ENCODE measurements around the gene NYAP1. TPM values are rescaled to one million over a fixed set of nuclear protein-coding genes. Genes with fewer than 3 reads are reported as not detected.

The NYAP1 gene
- polyA plus RNA-seq, 1 donor (not counting 4 experiments of a cell fraction or from before 2014, with no cell fraction given), result 0.16 TPM

DNA sequence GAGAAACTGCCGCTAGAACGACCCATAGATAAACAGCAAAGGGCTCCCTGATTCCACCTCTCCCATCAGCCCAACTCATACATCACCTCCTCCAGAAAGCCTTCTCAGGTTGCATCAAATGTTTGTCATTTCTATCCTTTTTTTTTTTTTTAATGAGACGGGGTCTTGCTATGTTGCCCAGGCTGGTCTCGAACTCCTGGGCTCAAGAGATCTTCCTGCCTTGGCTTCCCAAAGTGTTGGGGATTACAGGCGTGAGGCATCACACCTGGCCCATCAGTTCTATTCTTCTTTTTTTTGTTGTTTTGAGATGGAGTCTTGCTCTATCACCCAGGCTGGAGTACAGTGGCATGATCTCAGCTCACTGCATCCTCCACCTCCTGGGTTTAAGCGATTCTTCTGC lies 26.7 kb upstream of the NYAP1 start:
- Histone ChIP-seq H3K4me1 (ENCODE audit: control insufficient read depth, extremely low read depth, insufficient read depth, low read length) (no peaks in the 10 kb centered on the region), H4K20me1 (ENCODE audit: control insufficient read depth, extremely low read depth, insufficient read depth, low read length) (no peaks in the 10 kb centered on the region), H3K36me3 (ENCODE audit: control insufficient read depth in 2 of 2, extremely low read depth in 1 of 2, insufficient read depth in 2 of 2, low read length in 2 of 2) (peaks cover 0 to 6% of the 10 kb centered on the region in 2 experiments), H3K27me3 (ENCODE audit: control insufficient read depth, extremely low read depth, insufficient read depth, low read length) (no peaks in the 10 kb centered on the region), H2AFZ (ENCODE audit: control insufficient read depth, low read length) (no peak overlapping the region), H3K9ac (ENCODE audit: control insufficient read depth, extremely low read depth, insufficient read depth, low read length) (no peak overlapping the region), H3K79me2 (ENCODE audit: control insufficient read depth, insufficient read depth, low read length) (no peaks in the 10 kb centered on the region), H3K27ac (ENCODE audit: control insufficient read depth, insufficient read depth, low read length) (no peak overlapping the region), H3K9me1 (ENCODE audit: control insufficient read depth, extremely low read depth, insufficient read depth, low read length) (no peaks in the 10 kb centered on the region), H3K4me2 (ENCODE audit: control insufficient read depth, extremely low read depth, insufficient read depth, low read depth, low read length) (no peak overlapping the region), H3K4me3 (ENCODE audit: control insufficient read depth in 2 of 3, extremely low read depth in 1 of 3, insufficient read depth in 2 of 3, low read depth in 1 of 3, low read length in 3 of 3) (no peak overlapping the region), H3K9me3 (ENCODE audit: control insufficient read depth, low read depth, low read length) (no peaks in the 10 kb centered on the region)
- TF ChIP-seq EZH2 (IDR thresholded peaks at IDR 0.05; ENCODE audit: low read length), result no peak
- no peak for TF ChIP-seq CTCF (optimal IDR thresholded peaks at IDR 0.05 in 1 of 3, IDR thresholded peaks at IDR 0.05 in 1 of 3, conservative IDR thresholded peaks at IDR 0.05 in 1 of 3; ENCODE audit: extremely low read depth in 1 of 3, insufficient read depth in 2 of 3, low read length in 3 of 3)
- DNase-seq (ENCODE audit: low read depth, low spot score), result no peak
- FAIRE-seq, result no peak
- dilution Hi-C loops (cut with MboI; ENCODE audit: extremely low pct_ligation_motif_present, low sequenced_read_pairs), result no loop called here

GRCh38 chr7:100464210-100464660 lies 19.5 kb upstream of the NYAP1 start, which contains the start of gene SPACDR:
SPACDR (minus strand) TSS chr7:100464260; CDS start chr7:100464025, 235 bp downstream.
- FAIRE-seq (no peak), DNase-seq (ENCODE audit: low read depth, low spot score) (no peak)
- H3K4me2 ChIP-seq (ENCODE audit: control insufficient read depth, extremely low read depth, insufficient read depth, low read depth, low read length), result no peak within 1 kb of the TSS
- H3K9ac ChIP-seq (ENCODE audit: control insufficient read depth, extremely low read depth, insufficient read depth, low read length), result no peak within 1 kb of the TSS
- H2AFZ ChIP-seq (ENCODE audit: control insufficient read depth, low read length), result no peak within 1 kb of the TSS
- H3K9me3 ChIP-seq (ENCODE audit: control insufficient read depth, low read depth, low read length), result no peaks in the 10 kb centered on the region
- no peaks in the 10 kb centered on the region for H3K4me1 ChIP-seq (ENCODE audit: control insufficient read depth, extremely low read depth, insufficient read depth, low read length)
- H3K79me2 ChIP-seq (ENCODE audit: control insufficient read depth, insufficient read depth, low read length), result no peaks in the 10 kb centered on the region
- H3K9me1 ChIP-seq (ENCODE audit: control insufficient read depth, extremely low read depth, insufficient read depth, low read length), result no peaks in the 10 kb centered on the region
- peaks cover 11 to 20% of the 10 kb centered on the region in 2 experiments for H3K36me3 ChIP-seq (ENCODE audit: control insufficient read depth in 2 of 2, extremely low read depth in 1 of 2, insufficient read depth in 2 of 2, low read length in 2 of 2)
- no peaks in the 10 kb centered on the region for H3K27me3 ChIP-seq (ENCODE audit: control insufficient read depth, extremely low read depth, insufficient read depth, low read length)
- no peak within 1 kb of the TSS for H3K4me3 ChIP-seq (ENCODE audit: control insufficient read depth in 2 of 3, extremely low read depth in 1 of 3, insufficient read depth in 2 of 3, low read depth in 1 of 3, low read length in 3 of 3)
- TF ChIP-seq EZH2 (IDR thresholded peaks at IDR 0.05; ENCODE audit: low read length), result no peak
- no peak for TF ChIP-seq CTCF (optimal IDR thresholded peaks at IDR 0.05 in 1 of 3, IDR thresholded peaks at IDR 0.05 in 1 of 3, conservative IDR thresholded peaks at IDR 0.05 in 1 of 3; ENCODE audit: extremely low read depth in 1 of 3, insufficient read depth in 2 of 3, low read length in 3 of 3)
- no peaks in the 10 kb centered on the region for H4K20me1 ChIP-seq (ENCODE audit: control insufficient read depth, extremely low read depth, insufficient read depth, low read length)
- no peak within 1 kb of the TSS for H3K27ac ChIP-seq (ENCODE audit: control insufficient read depth, insufficient read depth, low read length)
- dilution Hi-C loops (cut with MboI; ENCODE audit: extremely low pct_ligation_motif_present, low sequenced_read_pairs), result no loop called here
